ENCODE data around the gene CBLC.

- TF ChIP-seq CTCF (IDR thresholded peaks at IDR 0.05): no peak
- no peak for TF ChIP-seq EZH2 (IDR thresholded peaks at IDR 0.05; ENCODE audit: borderline replicate concordance, insufficient read depth, low read depth, low read length, poor library complexity, severe bottlenecking)
Observed at GRCh38 chr19:44822670-44823372, 45.1 kb downstream of the CBLC start.

Measured in B cell (primary cell).